ENCODE data around the gene FMN1.

FMN1 gene

GRCh38 chr15:33194704-33195670 lies at the start of gene FMN1:
TSS of gene FMN1 (minus strand) at chr15:33194714. CDS start at chr15:33154914, 39,800 bp downstream.
- no peak for DNase-seq (ENCODE audit: low read depth, low spot score)
- no peak within 1 kb of the TSS for H3K4me3 ChIP-seq
- no peak within 1 kb of the TSS for H3K9ac ChIP-seq (ENCODE audit: insufficient read length)
- no peaks in the 10 kb centered on the region for H3K36me3 ChIP-seq (ENCODE audit: insufficient read depth, low read length)
- TF ChIP-seq FOXP2 (optimal IDR thresholded peaks at IDR 0.05; ENCODE audit: control extremely low read depth, extremely low read length, insufficient read depth) (no peak), POLR2AphosphoS5 (IDR thresholded peaks at IDR 0.05; ENCODE audit: borderline replicate concordance, low read depth, low read length) (no peak), EZH2 (IDR thresholded peaks at IDR 0.05) (no peak)
- no peaks in the 10 kb centered on the region for H3K9me3 ChIP-seq (ENCODE audit: low read depth, low read length)
- H3K27ac ChIP-seq: no peak within 1 kb of the TSS

GRCh38 chr15:33243869-33244268 lies 49.4 kb upstream of the FMN1 start:
- H3K27ac ChIP-seq: no peak overlapping the region
- no peak for TF ChIP-seq FOXP2 (optimal IDR thresholded peaks at IDR 0.05; ENCODE audit: control extremely low read depth, extremely low read length, insufficient read depth)
- no peak for TF ChIP-seq POLR2AphosphoS5 (IDR thresholded peaks at IDR 0.05; ENCODE audit: borderline replicate concordance, low read depth, low read length)
- TF ChIP-seq EZH2 (IDR thresholded peaks at IDR 0.05): no peak
- no peak overlapping the region for H3K9ac ChIP-seq (ENCODE audit: insufficient read length)
- H3K4me3 ChIP-seq: no peak overlapping the region
- H3K36me3 ChIP-seq (ENCODE audit: insufficient read depth, low read length): no peaks in the 10 kb centered on the region
- no peak for DNase-seq (ENCODE audit: low read depth, low spot score)
- no peaks in the 10 kb centered on the region for H3K9me3 ChIP-seq (ENCODE audit: low read depth, low read length)

GRCh38 chr15:33243393-33243792 lies 48.9 kb upstream of the FMN1 start:
- Histone ChIP-seq H3K9ac (ENCODE audit: insufficient read length) (no peak overlapping the region), H3K9me3 (ENCODE audit: low read depth, low read length) (no peaks in the 10 kb centered on the region), H3K4me3 (no peak overlapping the region), H3K27ac (no peak overlapping the region), H3K36me3 (ENCODE audit: insufficient read depth, low read length) (no peaks in the 10 kb centered on the region)
- no peak for DNase-seq (ENCODE audit: low read depth, low spot score)
- no peak for TF ChIP-seq FOXP2 (optimal IDR thresholded peaks at IDR 0.05; ENCODE audit: control extremely low read depth, extremely low read length, insufficient read depth)
- no peak for TF ChIP-seq POLR2AphosphoS5 (IDR thresholded peaks at IDR 0.05; ENCODE audit: borderline replicate concordance, low read depth, low read length)
- TF ChIP-seq EZH2 (IDR thresholded peaks at IDR 0.05): no peak

- H3K36me3 ChIP-seq (ENCODE audit: insufficient read depth, low read length): no peaks in the 10 kb centered on the region
- TF ChIP-seq FOXP2 (optimal IDR thresholded peaks at IDR 0.05; ENCODE audit: control extremely low read depth, extremely low read length, insufficient read depth) (no peak), POLR2AphosphoS5 (IDR thresholded peaks at IDR 0.05; ENCODE audit: borderline replicate concordance, low read depth, low read length) (no peak), EZH2 (IDR thresholded peaks at IDR 0.05) (no peak)
- no peak for DNase-seq (ENCODE audit: low read depth, low spot score)
- H3K4me3 ChIP-seq: no peak overlapping the region
- no peak overlapping the region for H3K27ac ChIP-seq
- no peaks in the 10 kb centered on the region for H3K9me3 ChIP-seq (ENCODE audit: low read depth, low read length)
- no peak overlapping the region for H3K9ac ChIP-seq (ENCODE audit: insufficient read length)
Observed at GRCh38 chr15:33242669-33243191, 48.2 kb upstream of the FMN1 start.

GRCh38 chr15:33242165-33242564 lies 47.7 kb upstream of the FMN1 start:
- no peak overlapping the region for H3K4me3 ChIP-seq
- TF ChIP-seq POLR2AphosphoS5 (IDR thresholded peaks at IDR 0.05; ENCODE audit: borderline replicate concordance, low read depth, low read length) (no peak), EZH2 (IDR thresholded peaks at IDR 0.05) (no peak), FOXP2 (optimal IDR thresholded peaks at IDR 0.05; ENCODE audit: control extremely low read depth, extremely low read length, insufficient read depth) (no peak)
- no peaks in the 10 kb centered on the region for H3K36me3 ChIP-seq (ENCODE audit: insufficient read depth, low read length)
- no peaks in the 10 kb centered on the region for H3K9me3 ChIP-seq (ENCODE audit: low read depth, low read length)
- H3K9ac ChIP-seq (ENCODE audit: insufficient read length): no peak overlapping the region
- DNase-seq (ENCODE audit: low read depth, low spot score): no peak
- no peak overlapping the region for H3K27ac ChIP-seq

GRCh38 chr15:33236841-33237509 lies 42.5 kb upstream of the FMN1 start:
- Histone ChIP-seq H3K27ac (no peak overlapping the region), H3K4me3 (no peak overlapping the region), H3K36me3 (ENCODE audit: insufficient read depth, low read length) (no peaks in the 10 kb centered on the region), H3K9me3 (ENCODE audit: low read depth, low read length) (no peaks in the 10 kb centered on the region), H3K9ac (ENCODE audit: insufficient read length) (no peak overlapping the region)
- no peak for DNase-seq (ENCODE audit: low read depth, low spot score)
- TF ChIP-seq FOXP2 (optimal IDR thresholded peaks at IDR 0.05; ENCODE audit: control extremely low read depth, extremely low read length, insufficient read depth) (no peak), POLR2AphosphoS5 (IDR thresholded peaks at IDR 0.05; ENCODE audit: borderline replicate concordance, low read depth, low read length) (no peak), EZH2 (IDR thresholded peaks at IDR 0.05) (no peak)

GRCh38 chr15:33234020-33234461 lies 39.5 kb upstream of the FMN1 start:
- Histone ChIP-seq H3K9ac (ENCODE audit: insufficient read length) (no peak overlapping the region), H3K4me3 (no peak overlapping the region), H3K27ac (no peak overlapping the region), H3K36me3 (ENCODE audit: insufficient read depth, low read length) (no peaks in the 10 kb centered on the region), H3K9me3 (ENCODE audit: low read depth, low read length) (no peaks in the 10 kb centered on the region)
- DNase-seq (ENCODE audit: low read depth, low spot score): no peak
- TF ChIP-seq EZH2 (IDR thresholded peaks at IDR 0.05) (no peak), FOXP2 (optimal IDR thresholded peaks at IDR 0.05; ENCODE audit: control extremely low read depth, extremely low read length, insufficient read depth) (no peak), POLR2AphosphoS5 (IDR thresholded peaks at IDR 0.05; ENCODE audit: borderline replicate concordance, low read depth, low read length) (no peak)

- no peaks in the 10 kb centered on the region for H3K36me3 ChIP-seq (ENCODE audit: insufficient read depth, low read length)
- DNase-seq (ENCODE audit: low read depth, low spot score): no peak
- no peaks in the 10 kb centered on the region for H3K9me3 ChIP-seq (ENCODE audit: low read depth, low read length)
- no peak overlapping the region for H3K4me3 ChIP-seq
- TF ChIP-seq EZH2 (IDR thresholded peaks at IDR 0.05) (no peak), POLR2AphosphoS5 (IDR thresholded peaks at IDR 0.05; ENCODE audit: borderline replicate concordance, low read depth, low read length) (no peak), FOXP2 (optimal IDR thresholded peaks at IDR 0.05; ENCODE audit: control extremely low read depth, extremely low read length, insufficient read depth) (no peak)
- H3K9ac ChIP-seq (ENCODE audit: insufficient read length): no peak overlapping the region
- H3K27ac ChIP-seq: no peak overlapping the region
Observed at GRCh38 chr15:33226559-33227181, 32.2 kb upstream of the FMN1 start.

Measured in SK-N-MC (cell line).